AG09319 (cell line): ENCODE results near the gene DYSF.

Source experiments
- DNase-seq: peaks from one replicate; pipeline ENCODE4 v3.0.0-alpha.2; 2010; ENCODE audit warnings: low read depth; ENCODE audit errors: extremely low read depth
- TF ChIP-seq, protein P1 (sequence below): IDR thresholded peaks from 2 replicates; pipeline ENCODE4 v1.5.1; 2011; ENCODE audit warnings: low read depth, mild to moderate bottlenecking, inconsistent platforms, low read length, moderate library complexity

The DYSF gene

DNA sequence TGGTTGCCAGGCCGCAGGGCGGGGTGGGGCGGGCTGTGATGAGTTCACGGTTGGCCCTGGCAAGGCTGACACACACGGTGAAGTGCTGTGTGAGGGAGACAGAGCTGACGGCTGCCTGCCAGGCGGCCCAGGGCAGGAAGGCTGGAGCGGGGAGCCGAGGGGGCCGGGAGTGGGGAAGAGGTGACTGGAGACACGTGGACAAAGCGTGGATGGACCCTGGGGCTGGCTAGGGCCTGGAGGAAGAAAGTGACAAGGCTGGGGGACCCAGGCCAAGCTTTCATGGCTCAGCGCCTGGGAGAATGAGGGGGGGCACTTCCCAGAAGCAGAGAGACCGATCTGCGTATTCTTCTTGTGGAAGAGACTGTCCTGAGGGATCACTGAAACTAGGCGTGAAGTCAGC is 123.2 kb downstream of the DYSF start:
- TF ChIP-seq, protein P1, sequence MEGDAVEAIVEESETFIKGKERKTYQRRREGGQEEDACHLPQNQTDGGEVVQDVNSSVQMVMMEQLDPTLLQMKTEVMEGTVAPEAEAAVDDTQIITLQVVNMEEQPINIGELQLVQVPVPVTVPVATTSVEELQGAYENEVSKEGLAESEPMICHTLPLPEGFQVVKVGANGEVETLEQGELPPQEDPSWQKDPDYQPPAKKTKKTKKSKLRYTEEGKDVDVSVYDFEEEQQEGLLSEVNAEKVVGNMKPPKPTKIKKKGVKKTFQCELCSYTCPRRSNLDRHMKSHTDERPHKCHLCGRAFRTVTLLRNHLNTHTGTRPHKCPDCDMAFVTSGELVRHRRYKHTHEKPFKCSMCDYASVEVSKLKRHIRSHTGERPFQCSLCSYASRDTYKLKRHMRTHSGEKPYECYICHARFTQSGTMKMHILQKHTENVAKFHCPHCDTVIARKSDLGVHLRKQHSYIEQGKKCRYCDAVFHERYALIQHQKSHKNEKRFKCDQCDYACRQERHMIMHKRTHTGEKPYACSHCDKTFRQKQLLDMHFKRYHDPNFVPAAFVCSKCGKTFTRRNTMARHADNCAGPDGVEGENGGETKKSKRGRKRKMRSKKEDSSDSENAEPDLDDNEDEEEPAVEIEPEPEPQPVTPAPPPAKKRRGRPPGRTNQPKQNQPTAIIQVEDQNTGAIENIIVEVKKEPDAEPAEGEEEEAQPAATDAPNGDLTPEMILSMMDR: no peak

DNA sequence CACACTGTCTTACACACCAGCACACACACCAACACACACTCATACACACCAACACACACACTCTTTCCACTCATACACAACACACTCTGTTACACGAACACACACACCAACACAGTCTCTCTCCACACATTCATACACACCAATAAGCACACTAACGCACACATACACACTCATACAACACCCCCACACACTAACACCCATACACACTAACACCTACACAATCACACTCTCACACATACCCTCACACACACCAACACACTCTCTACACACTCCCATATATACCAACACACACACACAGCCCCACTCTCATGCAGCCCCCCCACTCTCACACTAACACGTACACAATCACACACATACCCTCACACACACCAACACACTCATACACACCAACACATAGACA is 123.8 kb downstream of the DYSF start:
- DNase-seq: no peak
- TF ChIP-seq, protein P1: no peak

More for the DNA sequence above, 123.2 kb downstream of the DYSF start:
- DNase-seq: no peak

DNA sequence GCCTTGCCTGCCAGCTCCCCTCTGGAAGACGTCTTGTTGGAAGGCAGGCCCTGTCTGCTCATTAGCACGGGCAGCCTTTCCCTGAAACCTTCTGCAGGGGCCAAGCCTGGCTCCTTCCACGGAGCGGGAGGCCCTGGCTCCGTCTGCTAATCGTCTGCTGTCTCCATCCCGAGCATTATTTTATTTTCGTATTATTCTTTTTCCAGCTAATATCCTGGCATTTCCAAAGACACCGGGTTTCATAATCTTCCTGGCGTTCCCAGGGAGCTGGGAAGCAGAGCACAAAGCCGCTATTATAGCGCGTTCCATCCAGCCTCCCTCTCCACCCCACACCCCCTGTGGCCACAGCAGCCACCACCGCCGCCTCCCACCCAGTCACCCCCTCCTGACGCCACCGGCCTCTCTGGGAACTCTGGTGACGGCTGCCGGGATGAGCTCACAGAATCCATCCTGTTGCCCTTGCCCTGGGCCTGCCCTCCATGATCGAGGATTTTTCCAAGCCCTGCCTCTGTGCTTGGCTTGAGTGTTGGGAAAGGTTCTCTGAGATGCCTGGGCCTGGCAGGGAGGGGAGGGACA is 125.5 kb downstream of the DYSF start:
- TF ChIP-seq, protein P1: no peak
- peak; percentile 8 for DNase-seq

DNA sequence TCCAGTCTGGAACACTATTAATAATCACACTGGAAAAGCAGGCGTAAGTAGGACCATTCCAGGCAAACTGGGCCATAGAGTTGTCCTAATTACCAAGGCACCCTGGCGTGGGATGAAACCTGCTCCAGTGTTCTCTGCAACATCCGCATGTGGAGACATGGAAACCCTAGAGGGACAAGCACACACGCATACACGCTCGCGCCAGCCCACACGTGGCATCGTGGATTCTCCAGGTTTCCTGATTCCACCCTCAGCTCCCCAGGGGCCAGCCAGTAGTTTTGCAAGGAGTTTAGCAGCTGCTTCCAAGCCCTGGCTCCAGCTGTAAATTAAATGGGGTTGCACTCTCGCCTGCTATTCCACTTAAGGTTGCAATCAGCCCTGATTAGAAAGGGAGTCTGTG is 127.7 kb downstream of the DYSF start:
- TF ChIP-seq, protein P1: no peak
- no peak for DNase-seq

DNA sequence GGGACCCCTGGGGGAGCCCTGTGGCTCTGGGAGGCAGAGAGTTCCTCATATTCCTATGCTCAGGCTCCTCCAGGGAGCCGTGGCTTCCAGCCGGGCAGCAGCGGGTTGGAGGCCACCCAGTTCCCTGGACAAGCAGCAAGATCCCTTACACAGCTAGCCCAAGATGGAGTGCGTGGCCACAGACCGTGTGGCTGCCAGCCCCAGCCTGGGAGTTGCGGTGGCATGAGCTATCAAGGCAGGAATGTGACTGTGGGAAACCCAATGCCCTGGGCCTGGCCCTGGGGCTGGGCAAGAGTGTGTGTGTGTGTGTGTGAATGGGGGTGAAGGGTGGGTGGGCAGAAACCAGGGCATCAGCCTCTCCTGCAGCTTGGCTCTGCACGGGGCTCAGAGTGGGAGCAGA is 130.5 kb downstream of the DYSF start:
- TF ChIP-seq, protein P1: no peak
- no peak for DNase-seq

DNA sequence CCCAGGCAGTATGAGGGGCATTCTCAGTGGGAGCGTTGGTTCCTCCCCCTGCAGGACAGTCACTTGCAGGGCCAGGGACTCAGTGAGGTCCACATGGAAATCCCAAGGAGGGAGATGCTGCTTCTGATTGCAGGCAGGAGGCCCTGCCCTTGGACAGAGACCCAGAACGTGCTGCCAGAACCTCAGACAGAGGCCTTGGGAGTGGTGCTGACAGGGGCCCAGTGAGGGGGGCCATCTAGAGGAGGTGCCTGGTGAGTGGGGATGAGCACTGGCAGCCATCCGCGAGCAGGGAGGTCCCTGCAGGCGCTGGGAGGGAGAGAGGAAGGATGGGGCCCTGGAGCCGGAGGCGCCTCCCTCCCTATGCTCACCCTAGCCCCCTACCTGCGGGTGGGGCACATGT is 133.1 kb downstream of the DYSF start:
- TF ChIP-seq, protein P1: no peak
- DNase-seq: no peak

DNA sequence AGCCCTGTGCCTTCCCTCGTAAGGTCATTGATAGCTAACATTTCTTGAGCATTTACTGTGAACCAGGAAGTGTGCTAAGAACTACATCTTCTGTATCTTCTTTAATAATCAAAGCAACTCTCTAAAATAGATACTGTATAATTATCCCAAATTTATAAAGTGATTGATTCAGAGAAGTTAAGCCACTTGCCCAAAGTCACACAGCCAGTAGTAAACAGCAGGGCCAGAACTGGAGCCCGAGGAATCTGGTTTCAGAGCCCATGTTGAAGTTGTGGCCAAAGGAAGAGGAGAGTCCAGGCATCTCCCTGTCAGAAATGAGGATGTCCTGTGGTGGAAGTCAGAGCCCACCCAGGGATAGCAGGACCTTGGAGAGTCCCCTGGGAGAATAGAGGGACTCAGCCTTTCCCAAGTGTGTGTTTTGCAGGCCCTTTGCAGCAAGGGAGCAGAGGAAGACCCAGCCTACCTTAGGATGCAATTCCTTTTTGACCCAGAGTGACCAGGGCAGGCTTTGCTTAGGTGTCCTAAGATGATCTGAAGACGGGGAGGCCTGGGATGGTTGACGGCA is 134.2 kb downstream of the DYSF start:
- TF ChIP-seq, protein P1: no peak
- DNase-seq: no peak
